Heart left ventricle (tissue), 13 donors: Measurements from ENCODE around the gene ZNF790.

Source experiments
- POLR2A ChIP-seq, 2 donors: fragments of 450-650 bp; IDR thresholded peaks; one replicate each; pipeline ENCODE4 v1.6.1; 2017; ENCODE audit warnings: antibody characterized with exemption in 2 of 2, mild to moderate bottlenecking in 2 of 2, moderate library complexity in 2 of 2
- TF ChIP-seq, protein P1 (sequence below), 12 donors: fragments of 200-600 bp; sonication (generic) in 4 of 12; IDR thresholded peaks; one replicate each; pipeline versions ENCODE4 v1.5.0 to v1.8.0; 2018 to 2022; ENCODE audit warnings: antibody characterized with exemption in 12 of 12, mild to moderate bottlenecking in 5 of 12
- donor health status: ischemic (EF 13 %, LVEDD 7.1; RV severe dilation, severe dysfunction).
- donor health status: DM: no; HTN: yes; CAD: no.
- donor health status: DM: no; HTN: no; CAD: no.
- donor health status: ischemic (EF 25% LVEDD 6.9; RV normal size, moderate dysfunction).
- donor health status: ischemic (EF 25% LVEDD 5.7; RV mildly dilated, moderate dysfunction).
- donor health status: ischemic (EF 35%, LVEDD 5.7; RV mildly dilated, moderate dysfunction).
- donor health status: nonischemic (EF 11% LVEDD 7.7; RV severe dilation, severe dysfunction).
- donor health status: DM: yes; HTN: yes; CAD: no.
- donor health status: PGD.
- donor health status: ischemic (EF 29% LVEDD 5.4; RV normal size, mild dysfunction).
- donor health status: nonischemic (EF 23%, LVEDD 6.1; RV moderate dilation, normal function).

GRCh38 chr19:36847968-36848367 lies 9.8 kb upstream of the ZNF790 start:
- no peak for TF ChIP-seq POLR2A (IDR thresholded peaks at IDR 0.05)
- TF ChIP-seq, protein P1, sequence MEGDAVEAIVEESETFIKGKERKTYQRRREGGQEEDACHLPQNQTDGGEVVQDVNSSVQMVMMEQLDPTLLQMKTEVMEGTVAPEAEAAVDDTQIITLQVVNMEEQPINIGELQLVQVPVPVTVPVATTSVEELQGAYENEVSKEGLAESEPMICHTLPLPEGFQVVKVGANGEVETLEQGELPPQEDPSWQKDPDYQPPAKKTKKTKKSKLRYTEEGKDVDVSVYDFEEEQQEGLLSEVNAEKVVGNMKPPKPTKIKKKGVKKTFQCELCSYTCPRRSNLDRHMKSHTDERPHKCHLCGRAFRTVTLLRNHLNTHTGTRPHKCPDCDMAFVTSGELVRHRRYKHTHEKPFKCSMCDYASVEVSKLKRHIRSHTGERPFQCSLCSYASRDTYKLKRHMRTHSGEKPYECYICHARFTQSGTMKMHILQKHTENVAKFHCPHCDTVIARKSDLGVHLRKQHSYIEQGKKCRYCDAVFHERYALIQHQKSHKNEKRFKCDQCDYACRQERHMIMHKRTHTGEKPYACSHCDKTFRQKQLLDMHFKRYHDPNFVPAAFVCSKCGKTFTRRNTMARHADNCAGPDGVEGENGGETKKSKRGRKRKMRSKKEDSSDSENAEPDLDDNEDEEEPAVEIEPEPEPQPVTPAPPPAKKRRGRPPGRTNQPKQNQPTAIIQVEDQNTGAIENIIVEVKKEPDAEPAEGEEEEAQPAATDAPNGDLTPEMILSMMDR (IDR thresholded peaks at IDR 0.05): no peak
